Smooth muscle cell (in vitro differentiated cells): Measurements from ENCODE around the gene AMMECR1L. TPM values are rescaled to one million over a fixed set of nuclear protein-coding genes. Genes with fewer than 3 reads are reported as not detected.
"Not testable (repeated sequence)": the region's sequence is repeated elsewhere in the genome, so short reads cannot be mapped to it uniquely, and the experiment has no call there.

Source experiments
- DNase-seq: peaks from one replicate; lab custom pipeline; 2025; ENCODE audit not compliant: unreplicated experiment; lab: John Stamatoyannopoulos, UW
- H2AFZ ChIP-seq: fragments of 200-600 bp; sonication (generic); 2 replicates; pipeline ENCODE4 v1.6.0; 2016; ENCODE audit warnings: antibody characterized with exemption, low read depth, mild to moderate bottlenecking
- H3F3A ChIP-seq: fragments of 200-600 bp; sonication (generic); 2 replicates; pipeline ENCODE4 v1.6.0; 2017; ENCODE audit warnings: antibody characterized with exemption, low read depth
- H3K27ac ChIP-seq: fragments of 200-600 bp; sonication (generic); 2 replicates; pipeline ENCODE4 v1.5.1; 2016; ENCODE audit warnings: low read depth, mild to moderate bottlenecking
- H3K27me3 ChIP-seq: fragments of 200-600 bp; sonication (generic); 2 replicates; pipeline ENCODE4 v1.6.1; 2016; ENCODE audit warnings: low read depth, mild to moderate bottlenecking
- H3K36me3 ChIP-seq: fragments of 200-600 bp; sonication (generic); 2 replicates; pipeline ENCODE4 v1.5.1; 2016; ENCODE audit warnings: low read depth
- H3K4me1 ChIP-seq: fragments of 200-600 bp; sonication (generic); 2 replicates; pipeline ENCODE4 v1.5.1; 2016; ENCODE audit warnings: low read depth
- H3K4me2 ChIP-seq: fragments of 200-600 bp; sonication (generic); 2 replicates; pipeline ENCODE4 v1.6.0; 2016; ENCODE audit warnings: mild to moderate bottlenecking
- H3K4me3 ChIP-seq: fragments of 200-600 bp; sonication (generic); 2 replicates; pipeline ENCODE4 v1.5.1; 2016; ENCODE audit warnings: mild to moderate bottlenecking
- H3K79me2 ChIP-seq: fragments of 200-600 bp; sonication (generic); 2 replicates; pipeline ENCODE4 v1.6.0; 2016; ENCODE audit warnings: low read depth, mild to moderate bottlenecking
- H3K9ac ChIP-seq: fragments of 200-600 bp; sonication (generic); 2 replicates; pipeline ENCODE4 v1.6.0; 2016; ENCODE audit warnings: low read depth
- H3K9me3 ChIP-seq: fragments of 200-600 bp; sonication (generic); replicated peaks from 2 replicates; pipeline ENCODE4 v1.5.1; 2016; ENCODE audit warnings: low read depth
- H4K20me1 ChIP-seq: fragments of 200-600 bp; sonication (generic); 2 replicates; pipeline ENCODE4 v1.6.0; 2016; ENCODE audit warnings: low read depth
- WGBS: methylation state at CpG from one replicate; pipeline ENCODE4 v1.1.7; 2016; ENCODE audit warnings: low lambda C conversion rate; 5-methylcytosine and 5-hydroxymethylcytosine counted together
- polyA plus RNA-seq: library from polyadenylated mRNA; unstranded; fragments of >200 nt; fragmentation: Nextera tagmentation; extraction: Ambion mirVana; gene quantifications from 2 replicates; pipeline ENCODE4 v1.2.1, GENCODE V29; 2016
- total RNA-seq: library from RNA; depleted of rRNA; stranded (reverse); fragments of >200 nt; gene quantifications from 2 replicates; pipeline ENCODE4 v1.2.3, GENCODE V29; 2014
- TF ChIP-seq, protein P1 (sequence below): fragments of 200-600 bp; sonication (generic); IDR thresholded peaks from 2 replicates; pipeline ENCODE4 v1.5.1; 2017; ENCODE audit warnings: borderline replicate concordance, mild to moderate bottlenecking, antibody characterized with exemption; ENCODE audit not compliant: insufficient read depth, poor library complexity, severe bottlenecking

Gene AMMECR1L
- total and polyA plus RNA-seq, 2 experiments from 2014 or later: 11.8 to 13.8 TPM

GRCh38 chr2:127893494-127893893 lies 7.7 kb upstream of the AMMECR1L start:
- no peak overlapping the region for H3K9ac ChIP-seq
- no peaks in the 10 kb centered on the region for H3K4me1 ChIP-seq
- H3K36me3 ChIP-seq: no peaks in the 10 kb centered on the region
- no peaks in the 10 kb centered on the region for H3K9me3 ChIP-seq
- no peak overlapping the region for H3K4me2 ChIP-seq
- H3K4me3 ChIP-seq: no peak overlapping the region
- TF ChIP-seq, protein P1, sequence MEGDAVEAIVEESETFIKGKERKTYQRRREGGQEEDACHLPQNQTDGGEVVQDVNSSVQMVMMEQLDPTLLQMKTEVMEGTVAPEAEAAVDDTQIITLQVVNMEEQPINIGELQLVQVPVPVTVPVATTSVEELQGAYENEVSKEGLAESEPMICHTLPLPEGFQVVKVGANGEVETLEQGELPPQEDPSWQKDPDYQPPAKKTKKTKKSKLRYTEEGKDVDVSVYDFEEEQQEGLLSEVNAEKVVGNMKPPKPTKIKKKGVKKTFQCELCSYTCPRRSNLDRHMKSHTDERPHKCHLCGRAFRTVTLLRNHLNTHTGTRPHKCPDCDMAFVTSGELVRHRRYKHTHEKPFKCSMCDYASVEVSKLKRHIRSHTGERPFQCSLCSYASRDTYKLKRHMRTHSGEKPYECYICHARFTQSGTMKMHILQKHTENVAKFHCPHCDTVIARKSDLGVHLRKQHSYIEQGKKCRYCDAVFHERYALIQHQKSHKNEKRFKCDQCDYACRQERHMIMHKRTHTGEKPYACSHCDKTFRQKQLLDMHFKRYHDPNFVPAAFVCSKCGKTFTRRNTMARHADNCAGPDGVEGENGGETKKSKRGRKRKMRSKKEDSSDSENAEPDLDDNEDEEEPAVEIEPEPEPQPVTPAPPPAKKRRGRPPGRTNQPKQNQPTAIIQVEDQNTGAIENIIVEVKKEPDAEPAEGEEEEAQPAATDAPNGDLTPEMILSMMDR: no peak
- no peaks in the 10 kb centered on the region for H3K27me3 ChIP-seq
- no peaks in the 10 kb centered on the region for H3K79me2 ChIP-seq
- DNase-seq: no peak
- H4K20me1 ChIP-seq: no peaks in the 10 kb centered on the region
- no peak overlapping the region for H2AFZ ChIP-seq
- H3F3A ChIP-seq: no peaks in the 10 kb centered on the region
- 70% methylated on average over 5 of the region's 5 CpGs for WGBS
- H3K27ac ChIP-seq: no peak overlapping the region

DNA sequence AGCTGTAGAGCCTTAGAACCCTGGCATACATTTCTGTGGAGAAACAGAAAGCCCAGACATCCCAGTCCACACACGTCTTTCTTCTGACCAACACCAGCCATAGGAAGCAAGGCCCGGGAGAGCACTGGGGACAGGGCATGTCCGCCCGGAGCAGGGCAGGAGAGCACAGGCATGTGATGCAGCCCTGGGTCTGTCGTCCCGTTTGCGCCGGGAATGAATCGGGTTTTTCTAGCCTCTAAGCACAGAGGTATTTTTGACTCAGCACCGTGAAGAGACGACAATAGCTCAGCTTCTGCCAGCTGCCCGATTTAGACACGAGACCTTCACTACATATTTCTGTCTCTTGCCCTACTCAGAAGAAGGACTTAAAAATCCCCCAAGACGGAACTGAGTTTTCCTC lies 7.3 kb upstream of the AMMECR1L start:
- no peaks in the 10 kb centered on the region for H3K4me1 ChIP-seq
- WGBS: 91% methylated on average over 14 of the region's 14 CpGs

DNA sequence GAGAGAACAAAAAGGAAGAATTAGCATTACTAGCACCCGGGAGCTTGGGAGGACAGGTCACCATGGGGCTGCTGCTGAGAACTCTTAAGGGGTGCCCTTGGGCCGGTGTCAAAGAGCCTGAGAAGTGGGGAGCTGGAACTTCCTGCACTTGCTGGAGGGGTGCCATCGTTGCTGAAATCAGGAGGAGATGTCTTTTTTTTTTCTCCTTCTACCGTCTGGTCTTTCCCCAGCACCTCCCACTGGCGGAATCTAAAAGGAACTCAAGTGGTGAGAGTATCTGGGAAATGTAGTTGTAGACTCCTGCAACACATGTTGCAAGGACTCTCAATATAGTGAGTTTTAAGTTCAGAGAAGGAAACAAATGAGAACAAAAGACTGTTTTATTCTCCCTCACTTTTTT lies 6.1 kb upstream of the AMMECR1L start:
- no peak for DNase-seq
- 83% methylated on average over 5 of the region's 5 CpGs for WGBS
- H3K9ac ChIP-seq: no peak overlapping the region

More for the DNA sequence above, 7.3 kb upstream of the AMMECR1L start:
- Histone ChIP-seq H3K36me3 (no peaks in the 10 kb centered on the region), H3K9me3 (no peaks in the 10 kb centered on the region), H3K4me2 (no peak overlapping the region), H3K27ac (no peak overlapping the region), H3K27me3 (no peaks in the 10 kb centered on the region), H3K4me3 (no peak overlapping the region), H2AFZ (no peak overlapping the region), H4K20me1 (no peaks in the 10 kb centered on the region), H3K9ac (no peak overlapping the region), H3K79me2 (peaks cover 4% of the 10 kb centered on the region), H3F3A (no peaks in the 10 kb centered on the region)
- TF ChIP-seq, protein P1: no peak
- no peak for DNase-seq

DNA sequence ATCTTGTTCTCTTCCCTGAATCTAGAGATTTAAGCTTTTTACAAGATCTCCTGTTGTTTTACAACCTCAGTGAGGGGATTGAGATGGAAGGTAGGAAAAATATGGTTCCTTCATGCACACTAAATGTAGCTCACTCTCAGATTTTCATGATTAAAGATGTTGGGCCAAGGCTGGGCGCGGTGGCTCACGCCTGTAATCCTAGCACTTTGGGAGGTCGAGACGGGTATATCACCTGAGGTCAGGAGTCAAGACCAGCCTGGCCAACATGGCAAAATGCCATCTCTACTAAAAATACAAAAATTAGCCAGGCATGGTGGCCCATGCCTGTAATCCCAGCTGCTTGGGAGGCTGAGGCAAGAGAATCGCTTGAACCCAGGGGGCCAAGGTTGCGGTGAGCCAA lies 5.0 kb upstream of the AMMECR1L start:
- WGBS: 98% methylated on average over 7 of the region's 7 CpGs
- not testable (repeated sequence) for H3K4me1 ChIP-seq, H4K20me1 ChIP-seq, H3K27me3 ChIP-seq, DNase-seq, H3K4me3 ChIP-seq, H3F3A ChIP-seq, H2AFZ ChIP-seq, H3K4me2 ChIP-seq, H3K27ac ChIP-seq, H3K9me3 ChIP-seq, H3K9ac ChIP-seq, H3K36me3 ChIP-seq
- peaks cover 15% of the 10 kb centered on the region for H3K79me2 ChIP-seq

More for the DNA sequence above, 6.1 kb upstream of the AMMECR1L start:
- H3F3A ChIP-seq: peaks cover 4% of the 10 kb centered on the region
- no peak overlapping the region for H3K27ac ChIP-seq
- no peaks in the 10 kb centered on the region for H3K27me3 ChIP-seq
- no peaks in the 10 kb centered on the region for H4K20me1 ChIP-seq
- H3K4me2 ChIP-seq: no peak overlapping the region
- no peaks in the 10 kb centered on the region for H3K36me3 ChIP-seq
- TF ChIP-seq, protein P1: no peak
- H3K4me1 ChIP-seq: peaks cover 9% of the 10 kb centered on the region
- H3K9me3 ChIP-seq: no peaks in the 10 kb centered on the region
- H3K4me3 ChIP-seq: no peak overlapping the region
- H3K79me2 ChIP-seq: peaks cover 15% of the 10 kb centered on the region
- H2AFZ ChIP-seq: no peak overlapping the region
